IgD-negative memory B cell (primary cell): ENCODE results near the gene GOLGA6L9. TPM values are rescaled to one million over a fixed set of nuclear protein-coding genes. Genes with fewer than 3 reads are reported as not detected.

Source experiments
- polyA plus RNA-seq: library from polyadenylated mRNA; unstranded; fragments of 300-500 nt; fragmentation: Illumina TruSeq; gene quantifications from one replicate; pipeline ENCODE4 v1.2.3, GENCODE V29; 2021

GOLGA6L9 gene
- polyA plus RNA-seq, 1 donor from 2014 or later: 0.60 TPM

Other genes starting within 250 kb of the GOLGA6L9 start
- gene EFL1, start 167.1 kb upstream of the GOLGA6L9 start, polyA plus RNA-seq: 17.4 TPM
- gene SAXO2, start 167.0 kb upstream of the GOLGA6L9 start, polyA plus RNA-seq: 4.2 TPM
- 0.19 TPM for gene GOLGA6L10, start 80.3 kb upstream of the GOLGA6L9 start, polyA plus RNA-seq
- 1,332 TPM for gene RPS17, start 110.6 kb downstream of the GOLGA6L9 start, polyA plus RNA-seq
- gene CPEB1, start 217.5 kb downstream of the GOLGA6L9 start, polyA plus RNA-seq: 0.11 TPM